H1 (cell line): Measurements from ENCODE around the gene IP6K3. TPM values are rescaled to one million over a fixed set of nuclear protein-coding genes. Genes with fewer than 3 reads are reported as not detected.

Source experiments
- CTCF ChIA-PET: fragments of 300-600 bp; sonication (Branson Sonifier 250); formaldehyde crosslinking; loops from one replicate; lab custom pipeline; 2021; ENCODE audit not compliant: partially characterized antibody; lab: Charles Lee
- POLR2A ChIA-PET: fragments of 300-600 bp; sonication (Branson Sonifier 250); formaldehyde crosslinking; loops from one replicate; lab custom pipeline; 2021; ENCODE audit warnings: inconsistent platforms; ENCODE audit not compliant: partially characterized antibody; lab: Charles Lee
- DNase-seq, 2 experiments: peaks; one replicate each; pipeline versions ENCODE4 v3.0.0 to v3.0.0-alpha.2; 2010 to 2022; ENCODE audit warnings: low spot score in 2 of 2, low read depth in 1 of 2, mixed read lengths in 1 of 2
- FAIRE-seq: peaks from 2 replicates; lab custom pipeline; 2011; peaks lifted over from hg19 to GRCh38; lab: Jason Lieb, UNC
- H2AFZ ChIP-seq: 2 replicates; pipeline ENCODE4 v1.8.1; 2012; ENCODE audit warnings: low read length, inconsistent platforms
- H2AK5ac ChIP-seq: 2 replicates; pipeline ENCODE4 v1.6.1; 2013; ENCODE audit warnings: low read depth, low read length
- H2BK120ac ChIP-seq: replicated peaks from 2 replicates; pipeline ENCODE3; 2013; ENCODE audit warnings: low read depth, low read length, inconsistent platforms
- H2BK12ac ChIP-seq: 2 replicates; pipeline ENCODE4 v1.6.1; 2013; ENCODE audit warnings: low read depth, low read length
- H2BK15ac ChIP-seq: 2 replicates; pipeline ENCODE4 v1.6.1; 2013; ENCODE audit warnings: low read length
- H2BK20ac ChIP-seq: 2 replicates; pipeline ENCODE4 v1.6.1; 2013; ENCODE audit warnings: low read length
- H2BK5ac ChIP-seq: 2 replicates; pipeline ENCODE4 v1.6.1; 2013; ENCODE audit warnings: low read depth, low read length
- H3K14ac ChIP-seq: 2 replicates; pipeline ENCODE4 v1.6.1; 2013; ENCODE audit warnings: inconsistent platforms; ENCODE audit not compliant: insufficient read length
- H3K18ac ChIP-seq: 2 replicates; pipeline ENCODE4 v1.6.1; 2013; ENCODE audit warnings: low read length; ENCODE audit errors: extremely low read depth
- H3K23ac ChIP-seq: 2 replicates; pipeline ENCODE4 v1.6.1; 2013; ENCODE audit warnings: inconsistent platforms; ENCODE audit not compliant: insufficient read length
- H3K23me2 ChIP-seq: 2 replicates; pipeline ENCODE4 v1.6.1; 2013; ENCODE audit warnings: low read depth, low read length
- H3K27ac ChIP-seq: 2 replicates; pipeline ENCODE4 v1.6.1; 2011; ENCODE audit warnings: low read depth, low read length, inconsistent platforms
- H3K27me3 ChIP-seq, 4 experiments: replicated peaks in 1 of 4; 1 replicate in 1 of 4; 2 replicates in 3 of 4; pipeline versions ENCODE4 v1.6.1 to v1.8.1; 2011 to 2013; ENCODE audit warnings: low read length in 3 of 4, mild to moderate bottlenecking in 3 of 4, inconsistent platforms in 2 of 4, mixed read lengths in 2 of 4, moderate library complexity in 1 of 4; ENCODE audit not compliant: control insufficient read depth in 3 of 4, insufficient read depth in 3 of 4; ENCODE audit errors: extremely low read depth in 1 of 4
- H3K36me3 ChIP-seq, 4 experiments: 2 replicates each; pipeline versions ENCODE4 v1.6.1 to v1.8.1; 2011 to 2013; ENCODE audit warnings: mild to moderate bottlenecking in 4 of 4, low read length in 3 of 4, moderate library complexity in 2 of 4, control low read depth in 1 of 4, inconsistent platforms in 1 of 4; ENCODE audit not compliant: insufficient read depth in 4 of 4, control insufficient read depth in 2 of 4
- H3K4ac ChIP-seq: replicated peaks from 2 replicates; pipeline ENCODE3; 2013; ENCODE audit warnings: low read length, low read depth, mixed read lengths, inconsistent platforms; ENCODE audit not compliant: insufficient read length
- H3K4me1 ChIP-seq, 4 experiments: replicated peaks in 1 of 4; 1 replicate in 1 of 4; 2 replicates in 3 of 4; pipeline versions ENCODE4 v1.6.1 to v1.8.1; 2011 to 2013; ENCODE audit warnings: low read length in 3 of 4, inconsistent platforms in 2 of 4, mixed read lengths in 1 of 4; ENCODE audit not compliant: insufficient read depth in 4 of 4, control insufficient read depth in 3 of 4
- H3K4me2 ChIP-seq, 2 experiments: 2 replicates each; pipeline versions ENCODE4 v1.6.1 to v1.8.1; 2011 to 2013; ENCODE audit warnings: low read depth in 2 of 2, low read length in 2 of 2, control low read depth in 1 of 2, inconsistent platforms in 1 of 2, mild to moderate bottlenecking in 1 of 2; ENCODE audit not compliant: insufficient read depth in 1 of 2
- H3K4me3 ChIP-seq, 4 experiments: fragments of 200-600, 300-600 bp in 1 of 4; sonication (generic), shearing (Covaris generic), sonication (Bioruptor Twin) in 1 of 4; 2 replicates each; pipeline versions ENCODE4 v1.5.1 to v1.8.1; 2011 to 2016; ENCODE audit warnings: low read length in 4 of 4, low read depth in 3 of 4, control low read depth in 2 of 4, inconsistent platforms in 2 of 4, mild to moderate bottlenecking in 2 of 4, mixed read lengths in 1 of 4, moderate library complexity in 1 of 4; ENCODE audit not compliant: insufficient read depth in 2 of 4; ENCODE audit errors: extremely low read depth in 1 of 4
- H3K56ac ChIP-seq: replicated peaks from 2 replicates; pipeline ENCODE3; 2013; ENCODE audit warnings: low read depth, mild to moderate bottlenecking, mixed read lengths, low read length, inconsistent platforms; ENCODE audit not compliant: insufficient read length
- H3K79me1 ChIP-seq: 2 replicates; pipeline ENCODE4 v1.6.1; 2013; ENCODE audit warnings: low read depth, low read length, control low read depth
- H3K79me2 ChIP-seq, 2 experiments: 2 replicates each; pipeline versions ENCODE4 v1.6.1 to v1.8.1; 2012 to 2013; ENCODE audit warnings: low read length in 2 of 2, mild to moderate bottlenecking in 2 of 2, inconsistent platforms in 1 of 2; ENCODE audit not compliant: insufficient read depth in 2 of 2, control insufficient read depth in 1 of 2
- H3K9ac ChIP-seq, 4 experiments: replicated peaks in 1 of 4; 1 replicate in 1 of 4; 2 replicates in 3 of 4; pipeline versions ENCODE4 v1.6.1 to v1.8.1; 2011 to 2013; ENCODE audit warnings: low read depth in 3 of 4, low read length in 3 of 4, control low read depth in 2 of 4, mild to moderate bottlenecking in 2 of 4, moderate library complexity in 2 of 4, inconsistent platforms in 1 of 4; ENCODE audit errors: extremely low read depth in 1 of 4
- H3K9me3 ChIP-seq, 2 experiments: 2 replicates each; pipeline versions ENCODE4 v1.6.1 to v1.8.1; 2012 to 2013; ENCODE audit warnings: mild to moderate bottlenecking in 2 of 2, moderate library complexity in 2 of 2, control low read depth in 1 of 2, inconsistent platforms in 1 of 2, low read depth in 1 of 2, low read length in 1 of 2, mixed read lengths in 1 of 2; ENCODE audit not compliant: insufficient read depth in 2 of 2
- H4K20me1 ChIP-seq, 2 experiments: replicated peaks in 1 of 2; 2 replicates each; pipeline versions ENCODE3 to v1.8.1; 2011 to 2013; ENCODE audit warnings: inconsistent platforms in 2 of 2, low read length in 2 of 2, mild to moderate bottlenecking in 1 of 2; ENCODE audit not compliant: insufficient read depth in 2 of 2, control insufficient read depth in 1 of 2
- H4K5ac ChIP-seq: 2 replicates; pipeline ENCODE4 v1.6.1; 2013; ENCODE audit warnings: low read length, low read depth, mixed read lengths, inconsistent platforms; ENCODE audit not compliant: insufficient read length
- H4K8ac ChIP-seq: 2 replicates; pipeline ENCODE4 v1.8.0; 2013; ENCODE audit warnings: mild to moderate bottlenecking, moderate library complexity, low read length, inconsistent platforms; ENCODE audit not compliant: insufficient read depth; ENCODE audit errors: extremely low read depth
- H4K91ac ChIP-seq: replicated peaks from 2 replicates; pipeline ENCODE3; 2013; ENCODE audit warnings: low read length, mixed read lengths, inconsistent platforms; ENCODE audit not compliant: insufficient read length
- ATF3 ChIP-seq: IDR thresholded peaks from 2 replicates; pipeline ENCODE4 v1.6.1; 2011; ENCODE audit warnings: low read depth, mild to moderate bottlenecking, low read length; ENCODE audit not compliant: insufficient read depth
- CHD2 ChIP-seq: IDR thresholded peaks from 2 replicates; pipeline ENCODE4 v1.6.1; 2012; ENCODE audit warnings: low read length, improper control_type of control experiment
- EGR1 ChIP-seq: IDR thresholded peaks from 2 replicates; pipeline ENCODE4 v1.6.1; 2011; ENCODE audit warnings: low read depth, low read length, borderline replicate concordance
- HDAC6 ChIP-seq: IDR thresholded peaks from one replicate; pipeline ENCODE4 v1.7.1; 2012; ENCODE audit warnings: low read depth, mild to moderate bottlenecking, inconsistent platforms, low read length, moderate library complexity
- JUND ChIP-seq: IDR thresholded peaks from 2 replicates; pipeline ENCODE4 v1.6.1; 2011; ENCODE audit warnings: mild to moderate bottlenecking, improper control_type of control experiment, low read length
- NANOG ChIP-seq: IDR thresholded peaks from 2 replicates; pipeline ENCODE4 v1.6.1; 2011; ENCODE audit warnings: low read length, low read depth, mild to moderate bottlenecking, inconsistent platforms; ENCODE audit not compliant: insufficient read depth, poor library complexity, severe bottlenecking
- NRF1 ChIP-seq: IDR thresholded peaks from 2 replicates; pipeline ENCODE4 v1.6.1; 2011; ENCODE audit warnings: mild to moderate bottlenecking, low read depth, low read length, improper control_type of control experiment
- POLR2AphosphoS5 ChIP-seq: IDR thresholded peaks from 2 replicates; pipeline ENCODE4 v1.6.1; 2011; ENCODE audit warnings: low read depth, low read length
- POU5F1 ChIP-seq: IDR thresholded peaks from 2 replicates; pipeline ENCODE4 v1.6.1; 2011; ENCODE audit warnings: low read depth, mild to moderate bottlenecking, low read length, moderate library complexity
- RXRA ChIP-seq: IDR thresholded peaks from 2 replicates; pipeline ENCODE4 v1.6.1; 2011; ENCODE audit warnings: low read depth, mild to moderate bottlenecking, low read length, moderate library complexity; ENCODE audit not compliant: insufficient read depth
- SIN3A ChIP-seq, 2 experiments: IDR thresholded peaks in 1 of 2; conservative IDR thresholded peaks in 1 of 2; 2 replicates each; pipeline ENCODE4 v1.6.1; 2011 to 2012; ENCODE audit warnings: low read length in 2 of 2, improper control_type of control experiment in 1 of 2, low read depth in 1 of 2, mild to moderate bottlenecking in 1 of 2
- SP1 ChIP-seq: IDR thresholded peaks from 2 replicates; pipeline ENCODE4 v1.6.1; 2011; ENCODE audit warnings: low read depth, low read length
- ZNF274 ChIP-seq: IDR thresholded peaks from 2 replicates; pipeline ENCODE4 v1.7.0; 2012; ENCODE audit warnings: low read length, borderline replicate concordance; ENCODE audit errors: extremely low read depth
- WGBS, 2 experiments: shearing (Covaris generic) in 1 of 2; methylation state at CpG; one replicate each; pipeline versions ENCODE4 v1.1.6 to v1.1.7; 2013 to 2015; ENCODE audit warnings: low lambda C conversion rate in 2 of 2, mixed read lengths in 2 of 2, inconsistent platforms in 1 of 2, low coverage in 1 of 2, missing lambda C conversion rate in 1 of 2; ENCODE audit not compliant: insufficient replicate concordance in 2 of 2, insufficient coverage in 1 of 2, insufficient read length in 1 of 2; ENCODE audit errors: extremely low coverage in 1 of 2, missing lambda C conversion rate in 1 of 2; 5-methylcytosine and 5-hydroxymethylcytosine counted together
- polyA plus RNA-seq, 7 experiments: library from polyadenylated mRNA; depleted of rRNA in 3 of 7; stranded (reverse) in 5 of 7; unstranded in 2 of 7; fragments of >200 nt in 5 of 7; fragments of 200-250 nt in 2 of 7; gene quantifications; 1 replicate in 5 of 7; 2 replicates in 1 of 7; 4 replicates in 1 of 7; pipeline versions ENCODE4 v1.2.1 to v1.2.3, GENCODE V29; 2011 to 2013; ENCODE audit warnings: missing spikeins in 2 of 7, mixed read lengths in 2 of 7
- total RNA-seq: library from RNA; stranded (reverse); fragmentation: NEBNext Ultra II Directional; extraction: Animal tissue kit (Norgen Biotek cat#: 25700); gene quantifications from 2 replicates; pipeline ENCODE4 v1.2.1, GENCODE V29; 2021

IP6K3 gene
- total and polyA plus RNA-seq, 2 of the 8 experiments (the other 6 are each of a cell fraction or from before 2014, with no cell fraction given), result 0.22 to 0.73 TPM

- H4K91ac ChIP-seq, result peak overlapping the region; percentile 31
- H2BK5ac ChIP-seq, result peak overlapping the region; percentile 96
- no peaks in the 10 kb centered on the region for H3K27me3 ChIP-seq
- H2AK5ac ChIP-seq, result peak overlapping the region; percentile 87
- peak overlapping the region; percentile 81 for H2BK120ac ChIP-seq
- H3K23ac ChIP-seq, result no peak overlapping the region
- H4K5ac ChIP-seq, result peak overlapping the region; percentile 49
- H3K18ac ChIP-seq, result peak overlapping the region; percentile 96
- H2BK12ac ChIP-seq, result peak overlapping the region; percentile 99
- H4K8ac ChIP-seq, result peak overlapping the region; percentile 81; the same call in 1 of the 2 replicates
- H2BK15ac ChIP-seq, result peak overlapping the region; percentile 83
- 84% methylated on average over 11 of the region's 11 CpGs; no CpG with 5 or more reads in 1 of the 2 experiments for WGBS, 2 experiments
- peaks cover 18 to 63% (median 30%) of the 10 kb centered on the region in 4 experiments for H3K4me1 ChIP-seq
- H3K9ac ChIP-seq, result peak overlapping the region in 1 of 4 experiments; percentile 47; a peak in 2 of 7 replicates
- peaks cover 2% of the 10 kb centered on the region for H3K23me2 ChIP-seq
- FAIRE-seq (no peak), DNase-seq (no peak)
- peak overlapping the region; percentile 83 to 93 for H3K4me2 ChIP-seq
- ChIA-PET CTCF (interaction anchor here (1.0 to 1.2 kb wide), 2 partner anchors 10 to 178 kb away, joined by 3 to 4 read pairs; no protein-coding TSS in a partner anchor), POLR2A (interaction anchor here (1.2 to 4.5 kb wide), 3 partner anchors 12 to 35 kb away, joined by 3 to 39 read pairs (median 34); no protein-coding TSS in a partner anchor)
- H3K14ac ChIP-seq, result no peak overlapping the region
- peaks cover 0 to 2% of the 10 kb centered on the region in 2 experiments for H4K20me1 ChIP-seq
- H3K56ac ChIP-seq, result no peak overlapping the region
- H2BK20ac ChIP-seq, result peak overlapping the region; percentile 76; the same call in 1 of the 2 replicates
- H3K27ac ChIP-seq, result peak overlapping the region; percentile 25
- peaks cover 11 to 39% of the 10 kb centered on the region in 2 experiments for H3K79me2 ChIP-seq
- H3K9me3 ChIP-seq, result no peaks in the 10 kb centered on the region
- H3K4ac ChIP-seq, result peak overlapping the region; percentile 54
- peaks cover 7% of the 10 kb centered on the region for H3K79me1 ChIP-seq
- peak overlapping the region; percentile 72 for H2AFZ ChIP-seq
- H3K4me3 ChIP-seq, result peak overlapping the region in 3 of 4 experiments; percentile 3 to 94 (median 59); a peak in 4 of 8 replicates
- peaks cover 2 to 11% (median 3%) of the 10 kb centered on the region in 4 experiments; a peak in 4 of 8 replicates for H3K36me3 ChIP-seq
- TF ChIP-seq SIN3A (conservative IDR thresholded peaks at IDR 0.05 in 1 of 2, IDR thresholded peaks at IDR 0.05 in 1 of 2; ENCODE audit: low read depth in 1 of 2, low read length in 2 of 2) (no peak), NANOG (no peak), RXRA (no peak), JUND (no peak), POLR2AphosphoS5 (no peak), POU5F1 (no peak), ZNF274 (no peak), SP1 (no peak), HDAC6 (no peak), EGR1 (no peak), CHD2 (no peak), NRF1 (no peak), ATF3 (no peak)
Observed at GRCh38 chr6:33789550-33789895, 42.8 kb upstream of the IP6K3 start.
